Ramos (cell line): ENCODE data around the gene IL6R.

Experiments
- in situ Hi-C: fragments of 300-500 bp; cut with MboI; formaldehyde crosslinking; loops from one replicate; pipeline ENCODE4 v1.14.3; 2022; ENCODE audit warnings: low sequenced_read_pairs; ENCODE audit not compliant: unreplicated experiment

Gene IL6R

DNA sequence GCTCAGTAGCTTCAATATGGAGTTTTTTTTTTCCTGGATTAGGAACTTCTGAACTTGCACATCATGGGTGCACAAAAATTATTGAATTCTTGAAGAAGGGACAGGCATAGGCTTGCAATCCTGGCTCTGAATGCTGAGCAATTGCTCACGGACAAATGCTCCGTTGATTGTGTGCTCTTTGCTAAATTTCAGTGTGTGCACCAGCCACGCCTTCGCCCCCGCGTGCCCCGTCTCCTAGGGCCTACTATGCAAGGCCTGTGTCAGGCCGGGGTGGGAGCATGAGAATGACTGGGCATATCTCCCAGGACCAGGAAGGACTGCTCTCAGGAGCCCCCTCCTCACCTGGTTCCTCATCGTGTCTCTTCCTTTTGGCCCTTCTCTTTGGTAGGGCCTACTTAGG, 17.4 kb downstream of the IL6R start:
- in situ Hi-C loops, result no loop called here

DNA sequence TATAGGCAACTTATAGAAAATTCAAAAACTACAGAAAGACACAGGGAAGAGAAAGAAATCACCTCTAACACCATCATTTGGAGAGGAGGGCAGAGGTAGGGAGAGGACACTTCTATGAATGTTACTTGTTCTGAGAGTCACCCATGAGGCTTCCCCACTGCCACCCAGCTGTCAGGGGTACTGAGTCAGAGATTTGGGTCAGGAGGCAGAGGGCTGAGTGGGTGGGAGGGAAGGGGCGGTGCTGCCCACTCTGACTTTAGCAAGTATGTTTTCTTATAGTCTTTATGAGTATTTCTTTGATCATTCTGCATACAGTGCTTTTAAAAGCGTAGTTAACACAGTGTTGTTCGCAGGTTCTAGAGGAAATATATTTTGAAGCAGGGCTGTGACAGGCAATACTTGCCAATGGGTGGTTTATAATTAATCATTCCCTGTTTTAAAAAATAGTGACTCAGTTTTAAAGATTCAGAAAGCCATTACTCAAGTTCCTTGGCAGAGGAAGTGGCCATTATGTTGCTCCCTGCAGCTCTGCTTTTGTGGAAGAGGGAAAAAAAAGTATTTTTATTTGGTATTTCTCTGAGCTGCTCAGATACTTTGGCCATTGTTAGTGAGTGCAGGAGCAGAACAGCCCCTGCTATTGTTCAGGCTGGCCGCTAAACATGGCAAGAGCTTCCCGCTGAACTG, 18.3 kb downstream of the IL6R start:
- in situ Hi-C loops, result no loop called here

DNA sequence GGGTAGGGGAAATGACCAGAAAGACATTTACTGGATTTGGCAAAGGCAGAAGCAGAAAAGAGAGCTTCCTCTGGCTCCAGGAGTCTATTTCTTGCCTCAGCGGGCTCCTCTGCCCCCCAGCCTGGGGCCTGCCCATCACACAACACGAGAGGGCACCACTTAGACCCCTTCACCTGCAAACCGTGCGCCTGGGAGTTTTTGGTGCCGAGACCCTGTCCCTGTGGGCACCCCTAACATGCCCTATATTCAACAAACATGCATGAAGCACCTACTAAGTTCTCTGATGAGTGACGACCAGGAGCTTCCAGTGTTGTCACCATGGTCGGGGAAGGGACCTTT, 18.8 kb downstream of the IL6R start:
- in situ Hi-C loops, result no loop called here

DNA sequence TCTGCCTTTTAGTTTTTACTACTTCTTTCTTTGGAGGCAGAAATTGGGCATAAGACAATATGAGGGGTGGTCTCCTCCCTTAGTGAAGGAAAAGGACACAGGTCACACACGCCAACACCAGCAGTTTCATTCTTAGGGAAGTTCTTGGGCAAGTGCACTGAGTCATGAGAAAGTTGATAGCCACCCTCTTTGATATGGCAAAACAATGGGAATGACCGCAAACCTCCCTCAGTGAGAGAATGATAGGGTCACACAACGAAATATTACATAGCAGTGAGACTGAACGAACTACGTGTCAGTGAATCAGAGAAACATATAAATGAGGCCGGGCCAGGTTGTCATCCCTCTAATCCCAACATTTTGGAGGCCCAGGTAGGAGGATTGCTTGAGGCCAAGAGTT, 20.0 kb downstream of the IL6R start:
- in situ Hi-C loops, result no loop called here

DNA sequence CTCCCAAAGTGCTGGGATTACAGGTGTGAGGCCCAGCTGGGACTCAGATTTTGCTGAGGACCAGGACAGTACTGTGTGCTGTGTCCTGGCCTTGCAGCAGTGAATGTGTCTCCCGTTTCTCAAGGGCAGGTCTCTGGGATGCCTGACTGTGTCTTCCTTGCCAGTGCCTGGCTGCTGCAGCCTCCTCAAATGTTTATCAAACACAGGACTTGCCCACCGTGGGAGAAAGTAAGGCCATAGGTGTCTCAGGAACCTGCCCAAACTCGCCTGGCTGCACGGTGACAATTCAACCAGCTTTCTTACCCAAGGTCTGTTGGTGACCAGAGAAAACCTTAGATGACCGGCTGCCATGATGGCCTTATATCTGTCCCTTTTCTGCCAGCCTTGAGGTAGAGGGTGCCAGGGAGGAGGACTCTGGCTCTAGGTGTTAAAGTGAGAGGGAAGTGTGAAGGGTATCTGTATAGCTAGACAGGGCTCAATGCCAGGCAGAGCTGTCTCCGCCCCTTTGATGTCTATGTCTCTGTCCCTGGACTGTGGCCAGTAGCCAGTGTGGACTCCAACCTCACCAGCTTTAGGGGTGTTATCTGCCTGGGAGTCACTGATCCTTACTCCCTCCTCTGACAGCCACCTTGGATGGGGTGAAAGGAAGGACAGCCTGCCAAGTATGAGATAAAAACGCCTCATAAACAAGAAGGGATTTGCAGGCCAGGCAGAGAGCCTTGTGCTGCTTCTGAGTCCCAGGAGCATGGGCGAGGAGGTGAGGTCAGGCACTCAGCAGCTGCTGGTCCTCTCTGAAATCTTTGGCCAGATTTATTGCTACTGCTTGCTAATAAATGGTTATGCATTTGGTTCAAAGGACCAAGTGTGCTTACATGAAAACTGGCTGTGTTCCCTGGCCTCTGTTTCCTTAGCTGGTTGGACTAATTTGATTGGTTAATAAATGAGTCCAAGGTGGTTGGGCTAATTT, 22.3 kb downstream of the IL6R start:
- in situ Hi-C loops, result no loop called here

DNA sequence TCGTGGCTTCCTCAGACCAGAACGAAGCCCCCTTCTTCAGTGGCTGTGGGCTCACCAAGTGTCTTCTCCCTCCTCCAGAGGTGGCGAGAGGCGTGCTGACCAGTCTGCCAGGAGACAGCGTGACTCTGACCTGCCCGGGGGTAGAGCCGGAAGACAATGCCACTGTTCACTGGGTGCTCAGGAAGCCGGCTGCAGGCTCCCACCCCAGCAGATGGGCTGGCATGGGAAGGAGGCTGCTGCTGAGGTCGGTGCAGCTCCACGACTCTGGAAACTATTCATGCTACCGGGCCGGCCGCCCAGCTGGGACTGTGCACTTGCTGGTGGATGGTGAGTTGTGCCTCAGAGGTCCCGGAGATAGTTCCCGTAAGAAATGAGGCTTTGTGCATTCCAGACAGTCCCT, 24.0 kb downstream of the IL6R start:
- in situ Hi-C loops, result no loop called here

DNA sequence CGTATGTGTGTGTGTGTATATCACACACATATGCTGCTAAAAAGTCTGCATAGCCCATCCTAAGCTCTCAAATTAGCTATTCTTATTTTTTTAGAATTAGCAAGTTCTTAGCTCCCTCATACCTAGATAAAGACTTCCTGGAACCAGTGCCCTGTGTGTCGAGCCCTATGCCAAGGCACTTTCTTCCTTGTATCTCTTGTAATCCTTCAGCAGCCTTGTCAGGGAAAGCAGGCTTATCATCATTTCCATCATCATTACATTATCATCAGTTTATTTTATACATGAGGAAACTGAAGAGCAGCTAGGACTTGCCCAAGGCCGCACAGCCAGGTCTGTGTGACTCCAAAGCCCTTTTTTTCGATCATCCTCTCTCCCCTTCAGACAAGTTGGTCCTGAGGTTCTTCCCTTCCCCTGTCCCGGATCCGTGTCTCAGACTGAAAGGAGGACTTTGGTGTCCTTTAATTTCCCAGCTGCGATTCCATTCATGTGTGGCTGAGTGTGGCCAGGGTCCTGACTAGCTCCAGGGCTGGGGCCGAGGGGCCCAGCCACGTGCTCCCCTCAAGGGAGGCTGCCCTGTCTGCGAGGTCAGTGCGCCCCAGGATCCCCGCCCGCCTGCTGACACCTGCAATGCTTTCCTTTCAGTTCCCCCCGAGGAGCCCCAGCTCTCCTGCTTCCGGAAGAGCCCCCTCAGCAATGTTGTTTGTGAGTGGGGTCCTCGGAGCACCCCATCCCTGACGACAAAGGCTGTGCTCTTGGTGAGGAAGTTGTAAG, 24.9 kb downstream of the IL6R start:
- in situ Hi-C loops, result no loop called here

DNA sequence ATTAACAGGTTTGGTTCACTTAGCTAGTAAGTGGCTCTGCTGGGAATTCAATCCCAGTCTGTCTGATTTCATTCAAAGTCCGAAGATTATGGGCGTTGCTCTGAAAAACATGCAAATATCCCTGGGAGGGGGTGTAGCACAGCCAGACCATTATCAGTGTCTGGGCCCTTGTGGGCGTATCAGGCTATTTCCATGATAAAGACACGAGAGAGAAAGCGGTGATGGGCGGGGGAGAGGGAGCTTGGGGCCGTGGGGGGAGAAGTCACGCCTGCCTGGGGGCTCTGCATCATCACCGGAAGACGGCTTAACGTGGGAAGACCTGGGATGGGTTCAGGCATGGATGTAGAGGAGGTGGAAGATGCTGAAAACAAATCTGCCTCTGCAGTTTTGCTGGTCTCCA, 25.8 kb downstream of the IL6R start:
- in situ Hi-C loops, result no loop called here

DNA sequence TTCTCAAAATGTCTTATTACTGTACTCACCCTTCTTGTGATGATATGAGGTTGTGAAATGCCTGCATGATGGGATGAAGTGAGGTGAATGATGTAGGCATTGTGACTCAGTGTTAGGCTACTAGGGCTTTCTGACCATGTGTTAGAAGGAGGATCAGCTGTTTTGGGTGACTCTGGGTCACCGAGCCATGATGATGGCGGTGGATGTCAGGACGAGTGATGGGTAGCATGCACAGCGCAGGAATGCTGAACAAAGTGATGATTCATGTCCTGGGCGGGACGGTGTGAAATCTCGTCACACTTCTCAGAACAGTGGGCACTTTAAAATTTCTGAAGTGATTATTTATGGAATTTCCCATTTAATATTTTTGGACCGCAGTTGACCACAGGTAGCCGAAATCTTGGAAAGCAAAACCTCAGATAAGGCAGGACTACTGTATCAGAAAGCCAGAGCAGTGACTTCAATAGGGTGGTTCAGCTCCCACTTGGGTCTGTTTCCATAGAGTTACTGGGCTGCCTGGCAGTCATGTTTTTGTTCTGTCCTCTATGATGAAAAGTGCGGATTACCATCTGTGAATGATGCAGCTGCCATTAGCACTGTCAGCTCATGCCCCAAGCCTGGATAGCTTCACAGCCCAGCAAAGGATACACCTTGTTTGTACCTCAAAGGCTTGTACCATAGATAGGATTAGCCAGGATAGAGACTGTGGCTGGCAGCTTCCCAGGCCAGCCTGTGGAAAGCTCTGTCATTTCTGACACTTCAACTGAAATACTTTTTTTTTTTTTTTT, 26.6 kb downstream of the IL6R start:
- in situ Hi-C loops, result no loop called here

DNA sequence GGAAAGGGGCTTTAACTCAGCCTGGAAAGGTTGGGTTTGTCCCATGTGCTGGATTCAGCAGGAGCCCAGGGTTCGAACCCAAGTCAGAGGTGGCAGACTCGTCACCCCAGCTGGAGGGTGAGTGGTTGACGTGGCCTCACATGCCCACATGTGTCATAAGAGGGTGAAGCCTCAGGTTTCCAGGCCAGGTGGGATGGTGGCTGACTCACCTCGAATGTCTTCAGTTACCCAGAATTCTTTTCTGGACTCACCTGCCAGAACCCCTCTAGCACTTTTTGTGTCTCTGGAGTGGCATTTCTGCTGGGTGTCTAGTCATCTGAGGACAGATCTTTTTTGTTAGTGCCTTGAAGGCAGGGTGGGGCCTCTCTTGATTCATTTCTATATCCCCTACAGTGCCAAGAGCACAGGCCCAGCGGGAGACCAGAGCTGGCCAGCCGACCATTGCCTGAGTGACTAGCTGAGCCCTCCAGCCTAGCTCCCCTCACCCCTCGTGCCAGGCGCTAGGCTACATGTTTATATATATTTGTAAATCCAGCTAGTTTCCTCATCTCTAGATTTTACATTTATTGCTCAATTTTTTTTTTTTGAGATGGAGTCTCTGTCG, 28.1 kb downstream of the IL6R start:
- in situ Hi-C loops, result no loop called here

DNA sequence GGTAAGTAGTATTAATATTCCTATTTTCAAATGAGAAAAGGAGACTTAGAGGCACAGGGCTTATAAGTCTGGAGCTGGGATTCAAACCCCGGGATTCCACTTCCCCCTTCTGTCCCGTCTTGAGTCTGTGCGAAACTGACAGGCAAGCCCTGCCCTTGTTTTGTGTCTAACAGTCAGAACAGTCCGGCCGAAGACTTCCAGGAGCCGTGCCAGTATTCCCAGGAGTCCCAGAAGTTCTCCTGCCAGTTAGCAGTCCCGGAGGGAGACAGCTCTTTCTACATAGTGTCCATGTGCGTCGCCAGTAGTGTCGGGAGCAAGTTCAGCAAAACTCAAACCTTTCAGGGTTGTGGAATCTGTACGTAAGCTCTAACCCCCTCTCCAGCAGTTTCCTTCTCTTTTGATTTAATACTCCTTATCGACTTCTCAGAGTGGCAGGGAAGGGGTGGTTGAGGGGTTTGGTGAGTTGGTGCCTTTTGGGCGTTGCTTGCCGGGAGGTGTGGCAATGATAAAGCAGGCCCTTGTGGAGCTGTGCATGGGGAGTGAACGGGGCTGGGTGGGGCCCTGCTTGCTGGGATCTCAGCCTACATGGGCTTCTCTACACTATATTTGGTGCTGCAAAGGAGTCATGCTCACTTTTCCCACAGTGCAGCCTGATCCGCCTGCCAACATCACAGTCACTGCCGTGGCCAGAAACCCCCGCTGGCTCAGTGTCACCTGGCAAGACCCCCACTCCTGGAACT, 29.4 kb downstream of the IL6R start:
- in situ Hi-C loops, result no loop called here

DNA sequence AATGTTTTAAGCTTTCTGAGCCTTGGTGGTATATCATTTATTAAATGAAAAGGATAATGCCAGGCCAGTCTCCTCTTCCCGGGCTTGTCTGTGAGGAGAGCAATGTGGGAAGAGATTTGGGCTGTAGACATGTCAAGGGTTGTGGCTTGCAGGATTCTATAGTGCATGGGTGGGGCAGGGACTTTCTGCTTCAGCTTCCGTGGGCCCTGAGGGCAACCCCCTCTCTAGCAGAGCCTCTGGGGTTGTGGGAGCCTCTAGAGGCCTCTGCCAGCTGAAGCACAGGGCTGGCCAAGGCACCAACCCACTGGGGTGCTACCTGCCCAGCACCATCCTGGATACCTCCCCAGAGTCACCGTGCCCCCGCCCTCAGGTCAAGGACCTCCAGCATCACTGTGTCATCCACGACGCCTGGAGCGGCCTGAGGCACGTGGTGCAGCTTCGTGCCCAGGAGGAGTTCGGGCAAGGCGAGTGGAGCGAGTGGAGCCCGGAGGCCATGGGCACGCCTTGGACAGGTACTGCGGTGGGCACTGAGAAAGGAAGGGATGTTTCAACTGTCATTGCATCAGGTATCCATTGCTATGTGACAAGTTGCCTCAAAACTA, 30.6 kb downstream of the IL6R start:
- in situ Hi-C loops, result no loop called here

DNA sequence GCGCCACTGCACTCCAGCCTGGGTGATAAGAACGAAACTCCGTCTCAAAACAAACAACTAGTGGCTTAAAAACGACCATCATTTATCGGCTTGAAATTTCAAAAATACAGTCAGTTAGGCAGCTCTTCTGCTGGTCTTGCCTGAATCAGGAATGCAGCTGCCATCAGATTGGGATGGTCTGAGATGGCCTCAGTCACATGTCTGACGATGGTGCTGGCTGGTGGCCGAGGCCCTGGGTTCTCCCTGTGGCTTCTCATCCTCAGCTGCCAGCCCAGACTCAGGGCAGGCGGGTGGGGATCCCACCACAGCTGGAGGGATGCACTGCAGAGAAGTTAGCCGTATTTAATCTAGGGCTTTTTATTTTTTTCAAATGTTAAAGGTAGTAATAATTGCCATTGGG, 31.3 kb downstream of the IL6R start:
- in situ Hi-C loops, result no loop called here

DNA sequence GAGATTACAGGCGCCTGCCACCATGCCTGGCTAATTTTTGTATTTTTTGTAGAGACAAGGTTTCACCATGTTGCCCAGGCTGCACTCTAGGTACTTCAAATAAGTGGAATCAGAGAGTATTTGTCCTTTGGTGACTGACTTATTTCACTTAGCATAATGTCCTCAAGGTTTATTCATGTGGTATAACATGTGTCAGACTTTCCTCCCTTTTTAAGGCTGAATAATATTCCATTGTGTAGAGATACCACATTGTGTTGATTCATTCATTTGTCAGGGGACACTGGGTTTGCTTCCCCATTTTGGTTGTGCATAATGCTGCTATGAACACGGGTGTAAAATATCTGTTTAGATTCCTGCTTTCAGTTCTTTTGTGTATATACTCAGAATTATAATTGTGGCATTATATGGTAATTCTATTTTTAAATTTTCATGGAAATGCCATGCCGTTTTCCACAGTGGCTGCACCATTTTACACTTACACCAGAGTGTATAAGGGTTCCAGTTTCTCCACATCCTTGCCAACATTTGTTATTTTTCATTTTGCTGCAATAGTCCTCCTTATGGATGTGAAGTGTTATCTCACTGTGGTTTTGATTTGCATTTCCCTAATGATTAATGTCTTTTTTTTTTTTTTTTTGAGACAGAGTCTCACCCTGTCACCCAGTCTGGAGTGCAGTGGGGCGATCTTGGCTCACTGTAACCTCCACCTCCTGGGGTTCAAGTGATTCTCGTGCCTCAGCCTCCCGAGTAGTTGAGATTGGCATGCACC, 35.1 kb downstream of the IL6R start:
- in situ Hi-C loops, result no loop called here

DNA sequence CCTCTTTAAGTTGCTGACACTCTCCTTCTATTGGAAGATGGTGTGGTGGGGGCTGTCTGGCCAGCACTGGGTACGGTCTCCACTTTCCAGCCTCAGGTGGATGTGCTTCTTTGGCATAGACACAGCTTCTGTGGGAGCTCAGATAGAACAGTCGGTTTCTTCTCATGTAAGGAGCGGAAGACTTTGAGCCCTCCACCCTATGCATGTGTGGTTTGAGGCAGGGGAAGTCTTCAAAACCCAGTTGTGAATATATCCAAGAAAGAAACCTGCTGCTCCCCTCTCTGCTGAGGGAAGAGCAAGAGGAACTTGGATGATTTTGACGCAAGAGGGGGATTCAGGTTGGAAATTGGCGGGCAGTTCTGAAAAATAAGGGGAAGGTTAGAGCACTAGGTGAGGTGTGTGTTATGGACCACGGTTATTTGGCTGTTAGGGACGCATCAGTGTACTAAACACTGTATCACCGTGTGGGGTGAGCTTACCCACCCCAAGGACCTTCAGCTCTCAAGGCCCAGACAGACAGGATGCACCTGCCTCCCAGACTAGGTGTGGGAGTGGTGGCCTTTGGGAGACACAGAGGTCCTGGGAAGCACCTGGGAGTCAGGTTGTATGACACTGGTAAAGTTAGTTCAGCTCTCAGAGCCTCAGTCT, 36.2 kb downstream of the IL6R start:
- in situ Hi-C loops, result no loop called here

DNA sequence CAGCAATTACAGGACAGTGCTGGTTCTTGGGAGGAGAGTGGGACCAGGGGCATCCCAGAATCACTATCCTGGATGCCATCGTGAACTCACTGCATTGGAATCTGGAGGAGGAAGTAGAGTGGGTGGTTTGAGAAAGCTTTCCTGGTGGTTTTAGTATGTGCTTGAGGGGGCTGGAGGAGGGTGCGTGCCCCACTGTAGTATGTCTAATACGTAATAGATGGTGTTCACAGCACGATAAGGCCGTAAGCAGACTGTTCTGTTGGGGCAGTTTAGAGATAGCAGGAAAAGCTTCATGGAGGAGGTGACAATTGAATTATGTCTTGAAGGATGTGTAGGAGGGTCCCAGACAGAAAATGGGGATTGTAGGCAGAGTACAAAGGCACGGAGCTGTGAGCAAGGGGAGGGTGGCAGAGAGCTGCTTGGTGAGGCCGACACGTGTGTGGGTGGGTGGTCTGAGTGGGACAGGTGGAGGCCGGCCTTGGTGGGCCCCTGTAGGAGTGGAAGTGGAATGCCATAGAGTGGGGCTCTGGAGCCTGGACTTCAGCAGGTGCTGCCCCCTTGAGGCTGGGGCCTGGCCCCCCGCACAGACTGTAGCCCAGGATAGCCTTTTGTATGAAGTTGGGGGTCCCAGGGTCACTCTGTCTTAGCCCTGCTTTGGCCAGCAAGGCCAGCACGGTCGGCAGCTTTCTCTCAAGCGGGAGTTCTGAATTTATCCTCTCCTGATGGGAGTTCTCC, 37.0 kb downstream of the IL6R start:
- in situ Hi-C loops, result no loop called here
